Ishikawa (cell line): ENCODE measurements around the gene AGXT.

Experiments
- CEBPB ChIP-seq: IDR thresholded peaks from 2 replicates; pipeline ENCODE4 v1.6.1; 2012
- CREB1 ChIP-seq: IDR thresholded peaks from 2 replicates; pipeline ENCODE4 v1.6.1; 2012; ENCODE audit warnings: low read depth
- EGR1 ChIP-seq: IDR thresholded peaks from 2 replicates; pipeline ENCODE4 v1.6.1; 2012
- EP300 ChIP-seq: IDR thresholded peaks from 2 replicates; pipeline ENCODE4 v1.6.1; 2012; ENCODE audit warnings: borderline replicate concordance
- NFIC ChIP-seq: IDR thresholded peaks from 2 replicates; pipeline ENCODE4 v1.6.1; 2012
- TCF12 ChIP-seq: IDR thresholded peaks from 2 replicates; pipeline ENCODE4 v1.6.1; 2012; ENCODE audit warnings: low read depth
- TEAD4 ChIP-seq: IDR thresholded peaks from 2 replicates; pipeline ENCODE4 v1.6.1; 2012
- YY1 ChIP-seq: IDR thresholded peaks from 2 replicates; pipeline ENCODE4 v1.6.1; 2012; ENCODE audit warnings: low read depth
- ZBTB7A ChIP-seq: IDR thresholded peaks from 2 replicates; pipeline ENCODE4 v1.6.1; 2012; ENCODE audit warnings: low read depth
- TF ChIP-seq, protein P1 (sequence below): IDR thresholded peaks from 2 replicates; pipeline ENCODE4 v1.6.1; 2012; ENCODE audit warnings: low read depth, mild to moderate bottlenecking
- TF ChIP-seq, protein P2 (sequence below): IDR thresholded peaks from 2 replicates; pipeline ENCODE4 v1.6.1; 2012
- TF ChIP-seq, protein P3 (sequence below): IDR thresholded peaks from 2 replicates; pipeline ENCODE4 v1.6.1; 2012

Gene AGXT

DNA sequence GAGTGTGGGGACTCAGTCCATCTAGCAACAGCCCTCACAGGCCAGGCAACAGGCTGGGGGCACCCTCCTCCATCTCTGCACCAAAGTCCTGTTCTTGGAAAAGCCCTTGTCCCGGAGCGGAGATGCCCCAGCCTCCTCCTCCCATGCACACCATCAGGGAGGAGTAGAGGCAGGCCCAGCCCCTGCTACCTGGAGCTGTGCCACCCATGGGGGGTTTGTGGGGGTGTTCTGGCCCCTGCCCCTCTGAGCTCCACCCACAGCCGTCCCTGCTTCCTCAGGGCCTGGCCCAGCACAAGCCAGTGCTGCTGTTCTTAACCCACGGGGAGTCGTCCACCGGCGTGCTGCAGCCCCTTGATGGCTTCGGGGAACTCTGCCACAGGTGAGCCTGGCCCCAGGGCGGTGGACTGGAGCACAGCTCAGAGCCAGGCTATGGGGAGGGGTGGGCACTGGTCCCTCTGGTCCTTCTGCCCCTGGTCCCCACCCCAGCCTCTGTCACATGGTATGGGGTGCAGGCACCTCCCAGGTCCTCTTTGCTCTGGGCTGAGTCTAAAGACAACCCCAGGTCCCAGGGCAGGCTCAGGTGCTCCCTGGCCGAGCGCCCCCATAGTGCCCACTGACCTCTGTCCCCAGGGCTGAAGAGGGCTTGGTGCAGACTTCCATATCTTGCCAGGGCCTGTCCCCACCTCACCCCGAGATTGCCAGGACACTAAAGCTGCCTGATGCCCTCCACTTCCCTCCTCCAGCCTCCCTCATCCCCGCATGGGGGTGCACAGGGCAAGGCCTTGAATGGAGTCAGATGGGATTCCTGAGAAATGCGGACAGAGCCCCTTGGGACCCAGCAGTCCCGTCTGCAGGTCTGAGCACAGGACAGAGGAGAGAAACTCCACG lies 2.7 kb downstream of the AGXT start:
- no peak for TF ChIP-seq CEBPB
- no peak for TF ChIP-seq CREB1
- TF ChIP-seq, protein P1, sequence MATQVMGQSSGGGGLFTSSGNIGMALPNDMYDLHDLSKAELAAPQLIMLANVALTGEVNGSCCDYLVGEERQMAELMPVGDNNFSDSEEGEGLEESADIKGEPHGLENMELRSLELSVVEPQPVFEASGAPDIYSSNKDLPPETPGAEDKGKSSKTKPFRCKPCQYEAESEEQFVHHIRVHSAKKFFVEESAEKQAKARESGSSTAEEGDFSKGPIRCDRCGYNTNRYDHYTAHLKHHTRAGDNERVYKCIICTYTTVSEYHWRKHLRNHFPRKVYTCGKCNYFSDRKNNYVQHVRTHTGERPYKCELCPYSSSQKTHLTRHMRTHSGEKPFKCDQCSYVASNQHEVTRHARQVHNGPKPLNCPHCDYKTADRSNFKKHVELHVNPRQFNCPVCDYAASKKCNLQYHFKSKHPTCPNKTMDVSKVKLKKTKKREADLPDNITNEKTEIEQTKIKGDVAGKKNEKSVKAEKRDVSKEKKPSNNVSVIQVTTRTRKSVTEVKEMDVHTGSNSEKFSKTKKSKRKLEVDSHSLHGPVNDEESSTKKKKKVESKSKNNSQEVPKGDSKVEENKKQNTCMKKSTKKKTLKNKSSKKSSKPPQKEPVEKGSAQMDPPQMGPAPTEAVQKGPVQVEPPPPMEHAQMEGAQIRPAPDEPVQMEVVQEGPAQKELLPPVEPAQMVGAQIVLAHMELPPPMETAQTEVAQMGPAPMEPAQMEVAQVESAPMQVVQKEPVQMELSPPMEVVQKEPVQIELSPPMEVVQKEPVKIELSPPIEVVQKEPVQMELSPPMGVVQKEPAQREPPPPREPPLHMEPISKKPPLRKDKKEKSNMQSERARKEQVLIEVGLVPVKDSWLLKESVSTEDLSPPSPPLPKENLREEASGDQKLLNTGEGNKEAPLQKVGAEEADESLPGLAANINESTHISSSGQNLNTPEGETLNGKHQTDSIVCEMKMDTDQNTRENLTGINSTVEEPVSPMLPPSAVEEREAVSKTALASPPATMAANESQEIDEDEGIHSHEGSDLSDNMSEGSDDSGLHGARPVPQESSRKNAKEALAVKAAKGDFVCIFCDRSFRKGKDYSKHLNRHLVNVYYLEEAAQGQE, result no peak
- TF ChIP-seq, protein P2, sequence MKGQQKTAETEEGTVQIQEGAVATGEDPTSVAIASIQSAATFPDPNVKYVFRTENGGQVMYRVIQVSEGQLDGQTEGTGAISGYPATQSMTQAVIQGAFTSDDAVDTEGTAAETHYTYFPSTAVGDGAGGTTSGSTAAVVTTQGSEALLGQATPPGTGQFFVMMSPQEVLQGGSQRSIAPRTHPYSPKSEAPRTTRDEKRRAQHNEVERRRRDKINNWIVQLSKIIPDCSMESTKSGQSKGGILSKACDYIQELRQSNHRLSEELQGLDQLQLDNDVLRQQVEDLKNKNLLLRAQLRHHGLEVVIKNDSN, result no peak
- no peak for TF ChIP-seq TCF12
- TF ChIP-seq YY1, result no peak
- TF ChIP-seq TEAD4, result no peak

GRCh38 chr2:240872317-240873097 lies 3.9 kb downstream of the AGXT start:
- TF ChIP-seq EGR1, result no peak

DNA sequence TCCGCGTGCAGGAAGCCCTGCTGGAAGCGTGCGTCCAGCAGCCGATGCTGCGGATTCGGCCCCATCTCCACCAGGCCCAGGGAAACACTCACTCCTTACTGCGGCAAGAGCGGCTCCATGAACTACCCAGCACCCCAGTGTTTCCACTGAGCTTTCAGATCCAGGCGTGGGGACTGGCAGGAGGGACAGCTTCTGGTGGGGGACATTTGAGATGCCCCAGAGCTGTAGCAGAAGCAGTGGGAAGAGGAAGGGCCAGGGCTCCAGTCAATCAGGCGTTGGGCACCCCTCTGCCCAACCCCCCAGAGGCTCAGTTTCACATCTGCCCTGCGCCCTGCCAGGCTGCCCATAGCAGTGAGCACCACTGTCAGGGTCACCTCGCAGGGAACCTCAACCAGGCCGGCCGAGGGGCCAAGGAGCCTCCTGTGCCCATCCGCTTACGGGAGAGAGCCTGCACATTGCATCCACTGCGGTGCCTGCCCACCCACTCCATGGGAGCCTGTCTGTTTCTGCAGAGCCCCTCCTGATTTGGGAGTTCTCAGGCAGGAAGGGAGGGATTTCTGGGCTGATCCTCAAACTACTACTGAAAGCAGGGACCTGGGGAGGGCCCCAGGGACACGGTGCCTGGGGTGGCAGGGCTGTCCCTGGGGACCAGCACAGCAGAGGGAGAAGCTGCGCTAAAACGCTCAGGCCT lies 4.6 kb downstream of the AGXT start:
- no peak for TF ChIP-seq TCF12

DNA sequence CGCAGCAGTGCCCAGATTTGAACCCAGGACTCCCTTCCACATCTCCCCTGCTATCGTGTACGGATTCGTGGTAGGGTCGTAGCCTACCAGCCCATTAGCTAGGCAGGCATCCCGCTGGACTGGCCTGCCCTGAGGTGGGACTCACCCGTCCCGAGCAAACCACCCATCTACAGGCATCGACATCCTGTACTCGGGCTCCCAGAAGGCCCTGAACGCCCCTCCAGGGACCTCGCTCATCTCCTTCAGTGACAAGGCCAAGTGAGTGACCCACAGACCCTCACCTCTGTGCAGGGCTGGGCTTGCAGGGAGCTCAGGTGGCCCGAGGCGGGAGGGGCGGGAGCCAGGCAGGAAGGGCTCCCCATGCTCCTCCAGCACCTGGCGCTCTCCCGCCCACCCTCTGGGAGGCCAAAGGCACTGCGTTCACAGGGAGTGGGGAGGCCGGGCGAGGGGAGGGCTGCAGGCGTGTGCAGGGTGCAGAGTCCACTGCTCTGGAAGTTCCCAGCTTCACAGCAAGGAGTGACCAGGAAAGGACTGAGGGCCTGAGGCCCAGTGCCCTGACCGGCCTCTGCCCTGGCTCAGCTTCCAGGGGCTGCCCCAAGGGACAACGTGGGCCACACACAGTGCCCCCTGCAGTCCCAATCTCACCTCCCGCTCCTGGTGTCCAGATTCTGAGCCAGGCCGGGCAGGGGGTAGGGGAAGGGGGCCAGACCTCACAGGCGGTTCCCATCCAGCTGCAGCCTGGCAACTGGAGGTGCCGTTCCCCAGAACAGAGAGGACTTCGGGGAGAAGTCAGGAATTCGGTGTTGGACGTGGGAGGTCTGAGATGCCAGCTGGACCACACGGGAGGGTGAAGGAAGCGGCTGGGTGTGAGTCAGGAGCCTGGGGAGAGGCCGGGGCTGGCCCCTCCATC lies 5.4 kb downstream of the AGXT start:
- TF ChIP-seq, protein P1, result no peak
- TF ChIP-seq NFIC (no peak), CREB1 (no peak)

DNA sequence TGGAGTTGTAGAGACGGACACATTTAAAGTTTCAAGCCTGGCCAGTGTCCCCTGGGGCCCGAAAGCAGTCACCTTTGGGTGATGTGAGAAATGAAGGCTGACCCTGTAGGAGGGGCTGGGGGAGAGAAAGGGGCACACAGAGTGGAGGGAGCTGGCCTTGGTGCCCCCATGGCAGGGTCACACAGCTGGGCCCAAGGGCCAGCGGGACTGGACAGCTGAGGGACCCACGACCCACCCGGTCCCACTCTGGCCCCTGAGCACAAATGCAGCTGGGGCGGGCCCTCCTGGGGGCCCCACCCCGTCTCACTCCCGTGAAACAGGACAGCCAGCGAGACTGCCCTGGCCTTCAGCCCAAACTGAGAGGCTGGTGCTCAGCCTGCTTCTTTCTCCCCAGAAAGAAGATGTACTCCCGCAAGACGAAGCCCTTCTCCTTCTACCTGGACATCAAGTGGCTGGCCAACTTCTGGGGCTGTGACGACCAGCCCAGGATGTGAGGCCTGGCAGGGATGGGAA lies 6.1 kb downstream of the AGXT start:
- TF ChIP-seq EGR1, result no peak
- no peak for TF ChIP-seq ZBTB7A
- TF ChIP-seq, protein P3, sequence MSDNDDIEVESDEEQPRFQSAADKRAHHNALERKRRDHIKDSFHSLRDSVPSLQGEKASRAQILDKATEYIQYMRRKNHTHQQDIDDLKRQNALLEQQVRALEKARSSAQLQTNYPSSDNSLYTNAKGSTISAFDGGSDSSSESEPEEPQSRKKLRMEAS, result no peak
- TF ChIP-seq TEAD4, result no peak
- no peak for TF ChIP-seq EP300
- no peak for TF ChIP-seq CEBPB

DNA sequence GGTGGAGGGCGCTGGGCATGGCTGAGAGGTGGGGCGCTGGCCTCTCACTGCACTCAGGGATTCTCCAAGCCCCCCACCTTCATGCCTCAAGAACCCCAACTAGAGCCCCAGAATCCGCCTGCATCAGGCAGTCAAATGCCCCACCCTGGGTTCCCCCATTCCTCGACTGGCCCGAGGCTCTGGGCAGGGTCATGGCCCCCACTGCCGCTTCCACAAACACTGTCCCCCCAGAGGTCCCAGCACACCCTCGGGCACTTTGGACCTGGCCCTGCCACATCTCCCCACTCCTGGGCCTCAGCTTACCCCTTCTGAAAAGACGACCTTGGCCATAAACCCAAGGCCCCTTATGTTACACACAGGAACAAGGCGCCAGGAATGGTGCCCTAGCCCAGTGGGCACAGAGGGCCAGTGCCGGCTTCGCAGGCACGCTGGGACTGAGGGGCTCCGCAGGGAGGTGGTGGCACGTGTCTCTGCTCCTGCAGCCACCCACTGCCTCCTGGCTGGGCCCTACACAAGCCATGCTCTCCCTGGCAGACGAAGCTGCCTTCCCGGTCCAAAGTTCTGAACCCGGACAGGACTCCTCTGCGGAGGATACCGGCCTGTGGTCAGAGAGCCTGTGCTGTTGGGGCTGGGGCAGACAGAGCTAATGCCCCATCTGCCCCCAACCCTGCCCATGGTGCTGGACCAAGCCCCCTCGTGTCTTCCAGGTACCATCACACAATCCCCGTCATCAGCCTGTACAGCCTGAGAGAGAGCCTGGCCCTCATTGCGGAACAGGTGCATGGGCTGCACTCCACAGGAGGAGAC lies 6.8 kb downstream of the AGXT start:
- TF ChIP-seq NFIC, result no peak
- TF ChIP-seq, protein P3, result no peak
- no peak for TF ChIP-seq YY1
